ENCODE measurements around the gene TSPAN19.
A peak's percentile ranks its signal among the peaks of the same experiment; 100 is the strongest.

Gene TSPAN19

DNA sequence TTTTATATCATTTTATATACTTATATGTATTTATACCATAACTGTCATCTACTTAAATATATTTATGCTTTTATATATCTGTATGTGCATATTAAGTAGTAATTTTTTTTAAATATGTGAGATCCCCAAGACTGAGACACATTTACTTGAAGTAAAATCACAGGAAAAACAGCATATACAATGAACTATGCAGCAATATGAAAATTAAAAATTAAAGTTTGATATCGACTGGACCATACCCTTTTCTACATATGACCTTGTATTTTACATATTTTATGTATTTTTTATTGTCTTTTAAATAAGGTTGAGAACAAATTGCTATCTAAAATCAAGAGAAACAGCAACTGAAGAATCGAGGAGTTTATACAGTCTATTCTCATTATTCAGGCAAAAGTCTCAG, 50.0 kb downstream of the TSPAN19 start:
- no peak overlapping the region for H3K4me3 ChIP-seq
- H3K27me3 ChIP-seq: no peaks in the 10 kb centered on the region
- H3K9me3 ChIP-seq: no peaks in the 10 kb centered on the region
- H3K4me1 ChIP-seq: no peaks in the 10 kb centered on the region
- no peak for DNase-seq
- H3K36me3 ChIP-seq: no peaks in the 10 kb centered on the region
- no peak overlapping the region for H3K27ac ChIP-seq
- intact Hi-C loops (cut with DNase I; ENCODE audit: low total_unique reads): no loop called here
- TF ChIP-seq CTCF (IDR thresholded peaks at IDR 0.05): no peak

- intact Hi-C loops (cut with DNase I; ENCODE audit: low total_unique reads): no loop called here
- DNase-seq: no peak
- Histone ChIP-seq H3K27me3 (no peaks in the 10 kb centered on the region), H3K36me3 (no peaks in the 10 kb centered on the region), H3K27ac (no peak overlapping the region), H3K4me3 (no peak overlapping the region), H3K4me1 (no peaks in the 10 kb centered on the region), H3K9me3 (no peaks in the 10 kb centered on the region)
- no peak for TF ChIP-seq CTCF (IDR thresholded peaks at IDR 0.05)
Observed at GRCh38 chr12:84983289-84983688, 52.8 kb downstream of the TSPAN19 start.

GRCh38 chr12:84982888-84983287, 53.2 kb downstream of the TSPAN19 start:
- TF ChIP-seq CTCF (IDR thresholded peaks at IDR 0.05): no peak
- H3K27me3 ChIP-seq: no peaks in the 10 kb centered on the region
- DNase-seq: no peak
- H3K4me3 ChIP-seq: no peak overlapping the region
- no peak overlapping the region for H3K27ac ChIP-seq
- H3K4me1 ChIP-seq: no peaks in the 10 kb centered on the region
- intact Hi-C loops (cut with DNase I; ENCODE audit: low total_unique reads): no loop called here
- H3K36me3 ChIP-seq: no peaks in the 10 kb centered on the region
- no peaks in the 10 kb centered on the region for H3K9me3 ChIP-seq

GRCh38 chr12:84978921-84979320, 57.2 kb downstream of the TSPAN19 start:
- no peak for DNase-seq
- Histone ChIP-seq H3K4me3 (no peak overlapping the region), H3K27ac (no peak overlapping the region), H3K9me3 (no peaks in the 10 kb centered on the region), H3K27me3 (no peaks in the 10 kb centered on the region), H3K4me1 (no peaks in the 10 kb centered on the region), H3K36me3 (no peaks in the 10 kb centered on the region)
- intact Hi-C loops (cut with DNase I; ENCODE audit: low total_unique reads): no loop called here
- no peak for TF ChIP-seq CTCF (IDR thresholded peaks at IDR 0.05)

DNA sequence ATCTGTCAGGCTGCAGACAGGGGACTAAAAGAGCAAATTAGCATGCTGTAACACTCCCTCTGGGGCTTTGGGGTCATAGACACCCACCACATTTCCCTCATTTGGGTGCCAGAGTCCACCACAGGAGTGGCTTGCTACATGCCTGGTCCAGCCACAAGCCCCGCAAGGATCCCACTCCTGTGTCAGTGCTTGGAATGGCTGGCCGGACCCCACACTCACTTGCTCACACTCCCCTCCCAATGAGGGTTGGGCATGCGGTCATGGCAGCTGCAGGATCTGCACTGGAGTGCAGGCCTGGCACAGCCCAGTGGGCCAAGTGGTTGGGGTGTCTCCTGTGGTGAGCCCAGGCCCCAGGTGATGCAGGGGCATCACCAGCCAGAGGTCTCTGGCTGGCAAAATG, 59.9 kb downstream of the TSPAN19 start:
- DNase-seq: peak in 1 of 2 donors; percentile 55
- no peaks in the 10 kb centered on the region for H3K27me3 ChIP-seq
- TF ChIP-seq CTCF (IDR thresholded peaks at IDR 0.05): no peak
- no peak overlapping the region for H3K27ac ChIP-seq
- H3K36me3 ChIP-seq: no peaks in the 10 kb centered on the region
- intact Hi-C loops (cut with DNase I; ENCODE audit: low total_unique reads): no loop called here
- no peaks in the 10 kb centered on the region for H3K4me1 ChIP-seq
- no peak overlapping the region for H3K4me3 ChIP-seq
- no peaks in the 10 kb centered on the region for H3K9me3 ChIP-seq

- H3K4me1 ChIP-seq: no peaks in the 10 kb centered on the region
- no peaks in the 10 kb centered on the region for H3K36me3 ChIP-seq
- no peak overlapping the region for H3K4me3 ChIP-seq
- no peaks in the 10 kb centered on the region for H3K27me3 ChIP-seq
- no peak for DNase-seq
- TF ChIP-seq CTCF (IDR thresholded peaks at IDR 0.05): no peak
- no peaks in the 10 kb centered on the region for H3K9me3 ChIP-seq
- intact Hi-C loops (cut with DNase I; ENCODE audit: low total_unique reads): no loop called here
- no peak overlapping the region for H3K27ac ChIP-seq
Observed at GRCh38 chr12:84974155-84974815, 61.8 kb downstream of the TSPAN19 start.
